ENCODE measurements around the gene DES.
A peak's percentile ranks its signal among the peaks of the same experiment; 100 is the strongest.

DES gene

GRCh38 chr2:219422952-219423534, 4.9 kb downstream of the DES start:
- DNase-seq: no peak

DNA sequence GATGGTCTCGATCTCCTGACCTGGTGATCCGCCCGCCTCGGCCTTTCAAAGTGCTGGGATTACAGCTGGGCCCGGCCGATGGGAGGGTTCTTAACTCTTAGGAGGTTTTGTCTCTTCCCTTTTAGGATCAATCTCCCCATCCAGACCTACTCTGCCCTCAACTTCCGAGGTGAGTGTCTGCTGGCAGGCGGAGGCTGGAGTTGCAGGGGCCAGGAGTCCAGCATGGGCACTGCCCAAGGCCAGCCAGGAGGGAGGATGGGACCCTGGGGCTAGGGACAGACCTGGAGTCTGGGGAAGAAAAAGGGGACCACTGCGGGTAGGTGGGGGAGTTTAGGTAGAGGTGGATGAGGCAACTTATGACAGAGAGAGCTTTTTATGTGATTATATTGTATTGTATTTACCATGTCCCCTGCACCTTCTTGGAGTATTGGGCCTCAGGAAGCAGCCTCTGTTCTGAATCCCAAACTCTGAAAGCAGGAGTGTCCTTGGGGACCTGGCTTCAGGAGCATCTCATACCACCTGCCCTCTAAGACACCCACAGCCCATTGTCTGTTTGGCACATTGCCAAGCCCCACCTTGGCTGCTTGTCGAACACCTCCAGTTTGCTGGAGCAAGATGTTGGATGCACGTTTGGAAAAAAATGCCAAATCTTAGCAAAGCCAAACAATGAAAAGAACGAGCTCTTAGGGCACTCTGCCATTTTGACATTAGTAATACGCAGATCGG, 5.6 kb downstream of the DES start:
- no peak for DNase-seq

GRCh38 chr2:219425238-219426067, 7.3 kb downstream of the DES start:
- no peak for DNase-seq

GRCh38 chr2:219426068-219426443, 7.9 kb downstream of the DES start:
- no peak for DNase-seq

DNA sequence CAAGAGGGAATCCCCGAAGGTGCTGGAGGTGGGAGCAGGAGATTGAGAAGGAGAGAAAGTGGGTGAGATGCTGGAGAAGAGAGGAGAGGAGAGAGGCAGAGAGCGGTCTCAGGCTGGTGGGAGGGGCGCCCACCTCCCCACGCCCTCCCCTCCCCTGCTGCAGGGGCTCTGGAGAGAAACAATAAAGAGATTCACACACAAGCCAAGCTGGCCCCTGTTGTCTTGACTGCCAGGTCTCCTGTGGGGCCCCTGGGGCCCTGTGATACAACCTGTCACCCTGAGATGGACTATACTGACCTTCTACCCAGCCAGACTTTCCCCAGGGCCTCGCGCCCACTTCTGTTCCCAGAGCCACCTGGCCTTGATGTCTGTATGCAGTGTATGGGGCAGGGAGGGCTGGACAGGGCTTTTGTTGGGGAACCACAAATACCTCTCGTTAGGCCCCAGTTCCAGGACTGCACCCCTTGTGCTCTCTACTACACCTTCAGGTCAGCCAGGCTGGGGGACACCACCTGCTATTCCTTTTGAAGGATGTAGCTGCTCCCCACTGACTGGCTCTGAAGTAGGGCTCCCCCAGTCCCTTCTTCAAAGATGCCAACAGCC, 8.5 kb downstream of the DES start:
- no peak for DNase-seq

DNA sequence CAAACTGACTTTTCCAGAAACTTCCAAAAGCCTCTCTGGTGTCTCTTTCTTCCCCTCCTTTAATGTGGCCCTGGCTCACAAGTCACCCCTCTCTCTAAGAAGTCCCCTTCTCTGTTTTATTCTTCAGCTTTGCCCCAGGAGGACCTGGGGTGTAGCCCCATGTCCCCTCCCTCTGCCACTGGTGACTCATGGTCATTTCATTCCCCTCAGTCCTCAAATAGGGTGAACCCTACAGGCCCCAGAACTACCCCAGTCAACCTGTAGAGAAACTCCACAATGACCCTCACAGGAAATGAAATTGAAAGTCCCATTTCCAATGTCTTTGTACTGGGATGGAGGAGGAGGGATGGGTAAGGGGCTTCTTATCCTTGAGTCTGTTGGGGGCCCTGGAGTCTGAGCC, 10.3 kb downstream of the DES start:
- no peak for DNase-seq

DNA sequence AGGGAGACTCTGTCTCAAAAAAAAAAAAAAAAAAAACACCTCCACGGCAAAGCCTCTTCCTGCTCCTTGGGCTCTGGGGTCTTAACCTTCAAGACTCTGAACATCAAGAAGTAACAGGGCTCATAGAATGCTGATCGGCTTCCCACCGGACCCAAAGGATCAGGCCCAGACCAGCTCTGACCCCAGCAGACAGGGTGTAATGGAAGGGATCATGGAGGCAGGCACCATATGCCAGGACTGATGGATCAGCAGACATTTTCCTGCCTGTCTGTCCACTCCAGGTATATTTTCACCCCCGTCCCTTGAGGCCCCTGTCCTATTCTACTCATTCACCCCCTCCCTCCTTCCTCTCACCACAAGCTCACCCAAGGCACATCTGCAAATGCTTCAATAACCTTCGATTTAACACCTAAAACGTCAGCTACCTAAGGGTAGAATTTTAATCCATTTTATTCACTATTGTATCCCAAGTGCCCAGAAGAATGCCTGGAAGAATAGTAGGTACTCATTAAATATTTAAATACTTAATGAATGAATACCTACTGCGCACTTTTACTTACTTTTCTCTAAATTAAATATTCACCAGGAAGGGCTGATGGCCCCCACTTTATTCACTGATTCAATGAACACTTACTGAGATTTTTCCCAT, 11.9 kb downstream of the DES start:
- no peak for DNase-seq

GRCh38 chr2:219430633-219431615, 12.7 kb downstream of the DES start:
- DNase-seq: no peak

DNA sequence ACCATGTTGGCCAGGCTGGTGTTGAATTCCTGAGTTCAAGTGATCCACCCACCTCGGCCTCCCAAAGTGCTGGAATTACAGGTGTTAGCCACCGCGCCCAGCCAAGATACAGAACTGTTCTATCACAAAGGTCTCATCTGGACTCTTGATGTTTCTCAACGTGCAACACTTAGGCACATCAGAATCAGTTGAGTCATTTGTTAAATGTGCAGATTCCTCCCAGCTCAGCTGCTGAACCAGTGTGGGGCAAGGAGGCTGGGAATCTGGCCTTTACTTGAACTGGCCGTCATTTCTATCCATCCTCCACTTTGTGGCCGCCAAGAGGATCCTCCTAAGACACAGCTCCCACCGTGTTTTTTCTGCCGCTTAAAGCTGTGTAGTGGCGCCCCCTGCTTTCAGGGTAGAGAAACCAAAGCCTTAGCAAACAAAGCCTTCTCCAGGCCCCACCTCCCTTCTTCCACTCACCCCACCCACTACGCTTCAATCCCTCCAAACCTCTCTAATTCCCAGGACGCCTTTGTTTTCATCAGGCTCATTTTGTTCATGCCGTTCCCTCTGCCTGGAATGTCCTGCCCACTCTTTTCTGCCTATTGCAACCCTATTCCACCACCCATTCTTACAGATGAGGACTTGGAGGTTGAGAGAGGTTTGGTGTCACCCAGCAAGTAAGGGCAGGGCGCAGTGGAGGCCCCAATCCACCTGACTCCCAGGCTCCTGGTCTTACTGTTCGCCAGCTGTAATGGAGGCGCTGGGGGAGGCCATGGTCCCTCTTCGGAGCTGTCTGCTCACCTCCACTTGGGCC, 15.7 kb downstream of the DES start:
- DNase-seq: peak; percentile 39

- DNase-seq: no peak
Measured at GRCh38 chr2:219434468-219434717, 16.2 kb downstream of the DES start.

DNA sequence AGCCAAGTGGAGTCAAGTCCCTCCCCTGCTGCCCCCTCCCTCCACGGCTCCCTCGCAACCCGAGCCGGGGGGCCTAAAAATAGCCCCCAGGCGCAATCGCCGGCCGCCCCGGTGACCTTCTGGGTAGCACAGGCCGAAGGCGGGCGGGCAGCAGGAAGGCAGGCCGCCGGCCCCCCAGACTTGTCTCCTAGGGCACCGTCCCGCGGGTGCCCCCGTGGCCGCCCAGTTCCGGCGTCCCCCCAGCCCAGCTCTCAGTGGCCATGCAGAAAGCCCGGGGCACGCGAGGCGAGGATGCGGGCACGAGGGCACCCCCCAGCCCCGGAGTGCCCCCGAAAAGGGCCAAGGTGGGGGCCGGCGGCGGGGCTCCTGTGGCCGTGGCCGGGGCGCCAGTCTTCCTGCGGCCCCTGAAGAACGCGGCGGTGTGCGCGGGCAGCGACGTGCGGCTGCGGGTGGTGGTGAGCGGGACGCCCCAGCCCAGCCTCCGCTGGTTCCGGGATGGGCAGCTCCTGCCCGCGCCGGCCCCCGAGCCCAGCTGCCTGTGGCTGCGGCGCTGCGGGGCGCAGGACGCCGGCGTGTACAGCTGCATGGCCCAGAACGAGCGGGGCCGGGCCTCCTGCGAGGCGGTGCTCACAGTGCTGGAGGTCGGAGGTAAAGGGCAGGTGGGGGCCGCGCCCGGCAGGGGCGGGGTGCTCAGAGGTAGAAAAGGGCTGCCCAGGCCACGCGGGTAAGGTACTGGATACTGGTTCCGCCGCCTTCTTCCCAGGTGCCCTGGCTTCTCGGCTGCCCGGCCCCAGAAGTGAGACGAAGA, 16.7 kb downstream of the DES start, which contains the start of gene SPEG:
Gene SPEG, plus strand, starts transcription at position 126 of the 808 bp plus-strand sequence. Its CDS starts 135 bp downstream, at position 261.
- no peak for DNase-seq

DNA sequence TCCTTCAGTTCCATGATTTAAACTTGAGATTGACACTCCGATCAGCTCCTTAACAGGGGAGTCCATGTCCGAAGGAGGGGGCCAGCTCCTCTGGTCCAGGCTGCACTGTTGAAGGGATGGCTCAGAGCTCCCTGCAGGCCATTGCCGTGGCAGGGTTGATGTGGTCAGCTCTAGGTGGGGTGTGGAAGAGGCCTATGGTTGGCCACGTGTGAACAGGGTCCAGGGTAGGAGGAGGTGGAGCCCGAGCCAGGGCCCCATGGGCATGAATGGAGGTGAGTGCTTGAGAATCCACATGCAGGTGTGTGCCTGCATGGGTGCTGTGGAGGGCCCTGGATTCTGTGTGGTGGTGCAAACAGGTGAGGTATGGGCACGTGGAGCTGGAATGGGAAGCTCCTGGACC, 17.5 kb downstream of the DES start:
- DNase-seq: no peak

DNA sequence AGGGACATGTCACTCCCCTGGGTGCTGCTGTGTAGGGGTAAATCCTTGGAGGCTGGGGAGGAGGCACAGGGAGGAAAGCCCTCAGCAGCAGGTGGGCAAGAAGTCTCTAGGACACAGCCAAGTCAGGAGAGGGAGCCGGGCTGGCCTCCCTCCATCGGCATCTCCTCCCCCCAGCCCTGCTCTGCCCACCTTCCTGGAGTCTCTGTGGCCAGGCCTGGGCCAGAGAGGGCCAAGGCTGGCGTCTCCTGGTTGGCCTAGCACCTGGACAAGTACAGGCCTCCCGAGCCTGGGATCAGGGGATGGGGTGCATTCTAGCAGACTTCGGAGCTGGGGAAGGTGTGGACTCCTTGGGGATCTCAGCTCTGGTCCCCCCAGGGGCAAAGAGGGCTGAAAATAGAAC, 18.3 kb downstream of the DES start:
- DNase-seq: no peak

DNA sequence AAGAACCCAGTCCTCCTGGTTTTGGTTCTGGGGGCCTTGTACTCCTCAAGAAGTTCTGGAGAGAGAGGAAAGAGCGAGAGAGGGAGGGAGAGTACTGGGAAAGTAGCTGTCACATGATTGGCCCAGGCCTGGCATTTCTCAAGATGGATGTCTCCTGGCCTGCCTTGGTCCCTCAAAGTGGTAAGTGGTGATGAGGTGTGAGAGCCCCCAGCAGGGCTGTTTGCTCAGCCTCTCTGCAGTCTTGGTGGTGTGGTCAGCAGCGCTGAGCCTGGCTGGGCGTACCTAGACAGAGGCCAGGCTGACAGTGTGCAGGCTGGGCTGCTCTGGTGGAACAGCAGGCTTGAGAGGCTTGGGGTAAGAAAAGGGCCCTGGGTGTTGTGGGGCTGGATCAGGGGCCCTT, 19.0 kb downstream of the DES start:
- DNase-seq: no peak

DNA sequence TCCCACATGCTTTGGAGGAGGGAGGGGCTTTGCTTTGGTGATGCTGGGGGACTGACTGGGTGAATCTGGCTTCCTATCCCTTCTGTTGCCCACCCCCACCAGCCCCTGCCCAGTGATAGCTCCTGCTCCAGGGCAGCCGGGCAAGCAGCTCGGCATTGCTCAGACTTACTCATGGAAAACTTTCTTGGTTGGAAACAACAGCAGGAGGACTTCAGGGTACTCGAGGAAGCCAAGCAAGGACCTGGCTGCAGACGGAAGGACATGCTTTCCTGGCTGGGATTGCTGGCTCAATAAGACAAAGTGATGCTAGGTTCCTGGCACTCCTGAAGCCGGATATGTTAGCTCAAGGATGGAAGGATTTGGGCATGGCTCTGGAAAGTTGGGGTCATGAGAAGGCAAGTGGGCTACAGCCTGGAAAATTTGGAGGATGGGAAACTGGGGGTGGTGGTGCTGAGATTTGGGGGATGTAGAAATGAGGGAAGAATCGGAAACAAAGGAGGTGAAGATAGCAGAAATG, 19.6 kb downstream of the DES start:
- DNase-seq: no peak

DNA sequence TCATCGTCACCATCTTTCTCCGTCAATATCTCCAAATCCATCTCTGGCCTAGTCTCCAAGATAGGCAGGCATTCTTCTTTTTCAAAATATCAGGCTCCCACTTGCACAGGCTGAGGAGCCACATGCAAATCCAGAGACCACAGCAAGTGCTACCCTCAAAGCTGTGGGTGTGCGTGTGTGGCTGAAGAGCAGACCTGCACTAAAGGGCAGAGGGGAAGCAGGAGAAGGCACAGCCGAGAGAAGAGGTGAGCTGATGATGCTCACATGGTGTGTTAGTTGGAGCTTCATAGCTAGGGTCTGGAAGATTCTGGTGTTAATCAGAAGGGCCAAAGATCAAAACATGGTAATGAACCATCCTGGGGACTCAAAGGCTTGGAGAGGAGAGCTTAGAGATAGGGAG, 20.3 kb downstream of the DES start:
- DNase-seq: no peak

DNA sequence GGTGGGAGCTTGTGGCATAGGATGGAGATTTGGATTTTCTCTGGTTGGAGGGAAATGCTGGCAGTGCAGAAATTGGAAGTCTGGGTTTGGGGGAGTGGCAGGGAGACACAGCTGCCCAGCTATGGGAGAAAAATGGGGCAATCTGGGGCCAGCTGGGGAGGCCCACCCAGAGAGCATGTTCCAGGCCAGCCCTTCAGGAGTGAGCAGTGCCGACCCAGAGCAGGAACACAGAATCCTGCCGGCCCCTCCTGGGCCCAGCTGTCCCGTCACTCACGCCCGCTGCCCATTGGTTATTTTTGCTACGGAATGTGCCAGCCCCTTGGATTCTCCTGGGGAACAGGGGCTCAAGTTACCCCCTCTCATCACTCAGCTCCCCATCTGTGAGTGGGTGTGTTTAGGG, 21.3 kb downstream of the DES start:
- no peak for DNase-seq

DNA sequence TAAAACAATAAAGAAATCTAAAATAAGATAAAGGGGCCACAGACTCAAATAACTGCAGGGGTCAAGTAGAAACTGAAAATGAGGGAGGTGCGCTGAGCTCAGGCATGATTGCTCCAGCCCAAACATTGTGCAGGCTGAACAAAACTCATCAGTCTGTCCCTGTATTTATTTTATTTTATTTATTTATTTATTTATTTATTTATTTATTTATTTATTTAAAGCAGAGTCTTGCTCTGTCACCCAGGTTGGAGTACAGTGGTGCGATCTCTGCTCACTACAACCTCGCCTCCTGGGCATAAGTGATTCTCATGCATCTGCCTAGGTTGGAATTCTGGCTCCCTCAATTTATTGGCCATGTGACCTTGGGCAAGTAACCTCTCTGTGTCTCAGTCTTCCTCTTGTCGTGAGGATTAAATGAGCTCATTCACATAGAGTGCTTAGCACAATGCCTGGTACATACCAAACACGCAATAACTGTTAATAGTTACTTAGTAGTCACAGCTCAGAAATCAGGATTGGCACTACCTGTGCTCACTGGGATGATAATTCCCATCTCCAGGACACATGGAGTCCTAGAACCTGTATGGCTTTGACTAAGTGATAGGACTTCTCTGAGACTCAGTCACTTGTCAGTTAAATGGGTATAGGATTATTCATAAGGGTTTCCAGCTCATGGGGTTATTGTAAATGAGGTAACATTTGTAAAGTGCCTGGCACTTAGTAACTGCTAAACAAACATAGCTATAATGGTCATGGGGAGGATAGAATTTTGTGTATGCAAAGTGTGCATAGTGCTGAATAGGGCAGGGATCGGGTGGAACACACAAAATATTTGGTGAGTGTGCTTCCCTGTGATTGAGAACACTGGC, 22.4 kb downstream of the DES start:
- no peak for DNase-seq

All from stimulated activated CD4-positive, alpha-beta T cell treated with anti-CD3 and anti-CD28 coated beads, Interleukin-1b, Interleukin-23, amount 100 ng/mL, for 48 hours (primary cell).